Loucy (cell line): ENCODE results near the gene LHFPL3.

Experiments used
- H2AFZ ChIP-seq: fragments of 200-600 bp; sonication (generic); 2 replicates; pipeline ENCODE4 v1.6.0; 2016; ENCODE audit warnings: antibody characterized with exemption, mild to moderate bottlenecking, low read length, moderate library complexity
- H3F3A ChIP-seq: fragments of 200-600 bp; 2 replicates; pipeline ENCODE4 v1.6.0; 2016; ENCODE audit warnings: antibody characterized with exemption, low read depth, mild to moderate bottlenecking
- H3K27me3 ChIP-seq: fragments of 200-600 bp; sonication (generic); 2 replicates; pipeline ENCODE4 v1.6.1; 2014; ENCODE audit warnings: low read length, mild to moderate bottlenecking; ENCODE audit not compliant: insufficient read depth, poor library complexity, severe bottlenecking
- H3K36me3 ChIP-seq: fragments of 200-600 bp; sonication (generic); 2 replicates; pipeline ENCODE4 v1.6.1; 2016; ENCODE audit warnings: low read length; ENCODE audit not compliant: insufficient read depth
- H3K4me1 ChIP-seq: fragments of 200-600 bp; sonication (generic); 2 replicates; pipeline ENCODE4 v1.5.1; 2014; ENCODE audit warnings: low read length, mild to moderate bottlenecking; ENCODE audit not compliant: insufficient read depth, poor library complexity, severe bottlenecking
- H3K4me2 ChIP-seq: fragments of 200-600 bp; sonication (generic); 2 replicates; pipeline ENCODE4 v1.6.0; 2014; ENCODE audit warnings: antibody characterized with exemption, low read length, low read depth, mild to moderate bottlenecking; ENCODE audit not compliant: poor library complexity, severe bottlenecking
- H3K4me3 ChIP-seq: fragments of 200-600 bp; sonication (generic); 2 replicates; pipeline ENCODE4 v1.5.1; 2014; ENCODE audit warnings: low read length, mild to moderate bottlenecking, mixed read lengths; ENCODE audit not compliant: poor library complexity, severe bottlenecking
- H3K79me2 ChIP-seq: fragments of 200-600 bp; sonication (generic); 2 replicates; pipeline ENCODE4 v1.6.1; 2014; ENCODE audit warnings: low read length; ENCODE audit not compliant: insufficient read depth
- H3K9ac ChIP-seq: fragments of 200-600 bp; sonication (generic); 2 replicates; pipeline ENCODE4 v1.6.0; 2014; ENCODE audit warnings: mild to moderate bottlenecking, low read depth, low read length, moderate library complexity; ENCODE audit not compliant: poor library complexity, severe bottlenecking
- H3K9me2 ChIP-seq: fragments of 200-600 bp; sonication (generic); replicated peaks from 2 replicates; pipeline ENCODE4 v1.6.1; 2016; ENCODE audit warnings: low read depth, low read length, mixed read lengths
- H3K9me3 ChIP-seq: fragments of 200-600 bp; sonication (generic); 2 replicates; pipeline ENCODE4 v1.6.1; 2014; ENCODE audit warnings: mild to moderate bottlenecking, antibody characterized with exemption, low read length, low read depth; ENCODE audit not compliant: insufficient read depth
- H4K20me1 ChIP-seq: fragments of 200-600 bp; sonication (generic); 2 replicates; pipeline ENCODE4 v1.6.0; 2014; ENCODE audit warnings: antibody characterized with exemption, low read length, mild to moderate bottlenecking; ENCODE audit not compliant: insufficient read depth, poor library complexity, severe bottlenecking
- EZH2phosphoT487 ChIP-seq: fragments of 200-600 bp; IDR thresholded peaks from 2 replicates; pipeline ENCODE4 v1.6.1; 2018; ENCODE audit warnings: antibody characterized with exemption, mild to moderate bottlenecking, moderate library complexity, borderline replicate concordance
- TF ChIP-seq, protein P1 (sequence below): fragments of 200-600 bp; sonication (generic); conservative IDR thresholded peaks from 2 replicates; pipeline ENCODE4 v1.5.1; 2014; ENCODE audit warnings: mild to moderate bottlenecking, antibody characterized with exemption, low read length

LHFPL3 gene

DNA sequence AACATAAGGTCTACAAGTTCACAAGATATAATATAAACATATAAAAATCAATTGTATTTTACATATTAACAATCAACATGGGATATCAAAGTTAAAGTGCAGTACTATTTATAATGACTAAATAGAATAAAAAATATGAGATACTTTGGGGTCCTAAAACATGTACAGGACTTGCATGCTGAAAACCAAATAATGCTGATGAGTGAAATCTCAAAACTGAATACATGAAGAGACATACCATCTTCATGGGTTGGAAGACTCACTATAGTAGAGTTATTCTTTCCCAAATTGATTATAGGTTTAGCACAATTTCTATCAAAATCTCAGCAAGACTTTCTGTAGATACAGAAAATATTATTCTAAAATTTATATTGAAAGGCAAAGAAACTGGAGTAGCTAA, 181.5 kb downstream of the LHFPL3 start:
- no peaks in the 10 kb centered on the region for H4K20me1 ChIP-seq
- H3K27me3 ChIP-seq, result no peaks in the 10 kb centered on the region
- no peaks in the 10 kb centered on the region for H3K9me3 ChIP-seq
- no peak overlapping the region for H3K4me2 ChIP-seq
- TF ChIP-seq EZH2phosphoT487, result no peak
- TF ChIP-seq, protein P1, sequence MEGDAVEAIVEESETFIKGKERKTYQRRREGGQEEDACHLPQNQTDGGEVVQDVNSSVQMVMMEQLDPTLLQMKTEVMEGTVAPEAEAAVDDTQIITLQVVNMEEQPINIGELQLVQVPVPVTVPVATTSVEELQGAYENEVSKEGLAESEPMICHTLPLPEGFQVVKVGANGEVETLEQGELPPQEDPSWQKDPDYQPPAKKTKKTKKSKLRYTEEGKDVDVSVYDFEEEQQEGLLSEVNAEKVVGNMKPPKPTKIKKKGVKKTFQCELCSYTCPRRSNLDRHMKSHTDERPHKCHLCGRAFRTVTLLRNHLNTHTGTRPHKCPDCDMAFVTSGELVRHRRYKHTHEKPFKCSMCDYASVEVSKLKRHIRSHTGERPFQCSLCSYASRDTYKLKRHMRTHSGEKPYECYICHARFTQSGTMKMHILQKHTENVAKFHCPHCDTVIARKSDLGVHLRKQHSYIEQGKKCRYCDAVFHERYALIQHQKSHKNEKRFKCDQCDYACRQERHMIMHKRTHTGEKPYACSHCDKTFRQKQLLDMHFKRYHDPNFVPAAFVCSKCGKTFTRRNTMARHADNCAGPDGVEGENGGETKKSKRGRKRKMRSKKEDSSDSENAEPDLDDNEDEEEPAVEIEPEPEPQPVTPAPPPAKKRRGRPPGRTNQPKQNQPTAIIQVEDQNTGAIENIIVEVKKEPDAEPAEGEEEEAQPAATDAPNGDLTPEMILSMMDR, result no peak
- no peak overlapping the region for H2AFZ ChIP-seq
- H3K4me3 ChIP-seq, result no peak overlapping the region
- H3K4me1 ChIP-seq, result no peaks in the 10 kb centered on the region
- no peaks in the 10 kb centered on the region for H3K9me2 ChIP-seq
- no peak overlapping the region for H3K9ac ChIP-seq
- no peaks in the 10 kb centered on the region for H3F3A ChIP-seq
- no peaks in the 10 kb centered on the region for H3K36me3 ChIP-seq
- no peaks in the 10 kb centered on the region for H3K79me2 ChIP-seq

DNA sequence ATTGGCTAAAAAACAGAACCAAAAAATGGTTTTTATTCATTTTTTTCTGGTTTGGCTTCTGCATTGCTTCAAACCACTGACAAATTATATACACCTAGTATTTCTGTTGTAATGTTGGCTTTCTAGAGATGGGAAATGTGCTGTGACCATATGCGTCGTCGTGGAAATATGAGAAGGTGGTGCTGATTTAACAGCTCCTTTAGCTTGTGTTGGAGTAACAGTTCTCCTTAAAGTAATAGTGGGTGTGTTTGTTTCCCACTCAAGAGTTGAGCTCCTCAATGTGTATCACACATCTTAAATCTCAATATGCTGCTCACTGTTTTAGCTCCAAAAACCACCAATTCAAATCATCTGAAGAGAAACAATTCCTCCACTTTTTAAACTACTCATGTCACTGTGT, 196.4 kb downstream of the LHFPL3 start:
- no peaks in the 10 kb centered on the region for H3K79me2 ChIP-seq

DNA sequence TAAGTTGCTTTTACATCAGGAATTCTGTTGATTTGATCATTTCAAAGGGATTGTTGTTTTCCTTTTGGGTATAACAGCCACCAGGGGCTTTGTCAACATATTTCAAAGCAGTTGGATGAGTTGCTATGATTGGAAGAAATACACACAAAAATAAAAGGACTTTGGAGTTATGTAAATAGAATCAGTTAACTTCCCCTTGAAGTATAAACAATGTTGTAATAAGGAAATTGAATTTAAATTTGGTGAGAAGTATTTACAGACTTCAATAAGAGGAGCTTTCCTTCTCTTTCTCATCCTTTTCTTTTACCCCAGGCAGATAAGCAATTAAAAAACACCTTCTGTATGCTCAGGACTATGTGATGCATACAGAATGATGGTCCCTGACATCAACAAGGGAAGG, 199.7 kb downstream of the LHFPL3 start:
- no peaks in the 10 kb centered on the region for H3K79me2 ChIP-seq
- TF ChIP-seq, protein P1, result no peak
- TF ChIP-seq EZH2phosphoT487, result no peak
- no peaks in the 10 kb centered on the region for H4K20me1 ChIP-seq
- no peak overlapping the region for H2AFZ ChIP-seq
- no peaks in the 10 kb centered on the region for H3K36me3 ChIP-seq
- no peaks in the 10 kb centered on the region for H3K27me3 ChIP-seq
- H3K9me2 ChIP-seq, result no peaks in the 10 kb centered on the region
- no peak overlapping the region for H3K4me2 ChIP-seq
- no peak overlapping the region for H3K9ac ChIP-seq
- H3K4me3 ChIP-seq, result no peak overlapping the region
- H3K4me1 ChIP-seq, result no peaks in the 10 kb centered on the region
- no peaks in the 10 kb centered on the region for H3F3A ChIP-seq
- no peaks in the 10 kb centered on the region for H3K9me3 ChIP-seq

More for the DNA sequence above, 196.4 kb downstream of the LHFPL3 start:
- H3K9me2 ChIP-seq, result no peaks in the 10 kb centered on the region
- no peak overlapping the region for H3K9ac ChIP-seq
- no peaks in the 10 kb centered on the region for H3K36me3 ChIP-seq
- no peaks in the 10 kb centered on the region for H3F3A ChIP-seq
- H2AFZ ChIP-seq, result no peak overlapping the region
- TF ChIP-seq, protein P1, result no peak
- TF ChIP-seq EZH2phosphoT487, result no peak
- no peaks in the 10 kb centered on the region for H3K9me3 ChIP-seq
- H4K20me1 ChIP-seq, result no peaks in the 10 kb centered on the region
- H3K4me1 ChIP-seq, result no peaks in the 10 kb centered on the region
- no peak overlapping the region for H3K4me3 ChIP-seq
- no peak overlapping the region for H3K4me2 ChIP-seq
- no peaks in the 10 kb centered on the region for H3K27me3 ChIP-seq
